Astrocyte (in vitro differentiated cells and primary cell): ENCODE results near the gene CLMN. TPM values are rescaled to one million over a fixed set of nuclear protein-coding genes. Genes with fewer than 3 reads are reported as not detected.

Experiments
- DNase-seq: peaks from one replicate; pipeline ENCODE4 v3.0.0-alpha.2; 2010; ENCODE audit warnings: low read depth
- FAIRE-seq: peaks from 2 replicates; lab custom pipeline; 2011; peaks lifted over from hg19 to GRCh38; lab: Jason Lieb, UNC
- H2AFZ ChIP-seq: 2 replicates; pipeline ENCODE4 v1.6.0; 2012; ENCODE audit warnings: low read depth, low read length, inconsistent platforms
- H3K27ac ChIP-seq: 2 replicates; pipeline ENCODE4 v1.5.1; 2011; ENCODE audit warnings: low read depth, low read length, inconsistent platforms
- H3K27me3 ChIP-seq: 2 replicates; pipeline ENCODE4 v1.6.0; 2011; ENCODE audit warnings: low read length, inconsistent platforms; ENCODE audit not compliant: insufficient read depth
- H3K36me3 ChIP-seq: 2 replicates; pipeline ENCODE4 v1.5.1; 2011; ENCODE audit warnings: low read length, inconsistent platforms; ENCODE audit not compliant: insufficient read depth
- H3K4me1 ChIP-seq: 2 replicates; pipeline ENCODE4 v1.5.1; 2011; ENCODE audit warnings: low read length, inconsistent platforms; ENCODE audit not compliant: insufficient read depth
- H3K4me2 ChIP-seq: 2 replicates; pipeline ENCODE4 v1.6.0; 2012; ENCODE audit warnings: low read length, inconsistent platforms
- H3K4me3 ChIP-seq: 2 replicates; pipeline ENCODE4 v1.5.1; 2011; ENCODE audit warnings: low read depth, mild to moderate bottlenecking, low read length, inconsistent platforms; ENCODE audit not compliant: insufficient read depth
- H3K79me2 ChIP-seq: 2 replicates; pipeline ENCODE4 v1.6.0; 2012; ENCODE audit warnings: mild to moderate bottlenecking, low read length, inconsistent platforms; ENCODE audit not compliant: insufficient read depth
- H3K9ac ChIP-seq: 2 replicates; pipeline ENCODE4 v1.6.0; 2012; ENCODE audit warnings: mild to moderate bottlenecking, low read length, inconsistent platforms
- H3K9me3 ChIP-seq: 2 replicates; pipeline ENCODE4 v1.5.1; 2012; ENCODE audit warnings: low read depth, mild to moderate bottlenecking, low read length, inconsistent platforms; ENCODE audit not compliant: insufficient read depth
- H4K20me1 ChIP-seq: 2 replicates; pipeline ENCODE4 v1.6.0; 2012; ENCODE audit warnings: low read length, inconsistent platforms; ENCODE audit not compliant: insufficient read depth
- H3K27ac Mint-ChIP-seq: one replicate; pipeline ENCODE4 v1.8.0; 2021; ENCODE audit warnings: mild to moderate bottlenecking, mixed read lengths; ENCODE audit not compliant: unreplicated experiment
- H3K27me3 Mint-ChIP-seq: one replicate; pipeline ENCODE4 v1.8.0; 2021; ENCODE audit warnings: low read depth, mixed read lengths; ENCODE audit not compliant: unreplicated experiment
- H3K36me3 Mint-ChIP-seq: one replicate; pipeline ENCODE4 v1.8.0; 2021; ENCODE audit warnings: low read depth, mixed read lengths; ENCODE audit not compliant: unreplicated experiment
- H3K4me1 Mint-ChIP-seq: one replicate; pipeline ENCODE4 v1.8.0; 2021; ENCODE audit warnings: low read depth, mixed read lengths; ENCODE audit not compliant: unreplicated experiment
- H3K4me3 Mint-ChIP-seq: one replicate; pipeline ENCODE4 v1.8.0; 2021; ENCODE audit warnings: mild to moderate bottlenecking, moderate library complexity, mixed read lengths; ENCODE audit not compliant: unreplicated experiment
- H3K9me3 Mint-ChIP-seq: one replicate; pipeline ENCODE4 v1.8.0; 2021; ENCODE audit warnings: mild to moderate bottlenecking, mixed read lengths; ENCODE audit not compliant: unreplicated experiment
- EZH2 ChIP-seq: IDR thresholded peaks from 2 replicates; pipeline ENCODE4 v1.6.1; 2012; ENCODE audit warnings: mild to moderate bottlenecking, low read length, inconsistent platforms; ENCODE audit not compliant: insufficient read depth
- total RNA-seq: library from RNA; stranded (reverse); gene quantifications from 2 replicates; pipeline ENCODE4 v1.2.1, GENCODE V29; 2021
- TF ChIP-seq, protein P1 (sequence below): IDR thresholded peaks from 2 replicates; pipeline ENCODE4 v1.5.1; 2011; ENCODE audit warnings: low read depth, mild to moderate bottlenecking, inconsistent platforms, low read length, moderate library complexity; ENCODE audit not compliant: insufficient read depth

The CLMN gene
- total RNA-seq, 1 donor from 2014 or later = 14.0 TPM

DNA sequence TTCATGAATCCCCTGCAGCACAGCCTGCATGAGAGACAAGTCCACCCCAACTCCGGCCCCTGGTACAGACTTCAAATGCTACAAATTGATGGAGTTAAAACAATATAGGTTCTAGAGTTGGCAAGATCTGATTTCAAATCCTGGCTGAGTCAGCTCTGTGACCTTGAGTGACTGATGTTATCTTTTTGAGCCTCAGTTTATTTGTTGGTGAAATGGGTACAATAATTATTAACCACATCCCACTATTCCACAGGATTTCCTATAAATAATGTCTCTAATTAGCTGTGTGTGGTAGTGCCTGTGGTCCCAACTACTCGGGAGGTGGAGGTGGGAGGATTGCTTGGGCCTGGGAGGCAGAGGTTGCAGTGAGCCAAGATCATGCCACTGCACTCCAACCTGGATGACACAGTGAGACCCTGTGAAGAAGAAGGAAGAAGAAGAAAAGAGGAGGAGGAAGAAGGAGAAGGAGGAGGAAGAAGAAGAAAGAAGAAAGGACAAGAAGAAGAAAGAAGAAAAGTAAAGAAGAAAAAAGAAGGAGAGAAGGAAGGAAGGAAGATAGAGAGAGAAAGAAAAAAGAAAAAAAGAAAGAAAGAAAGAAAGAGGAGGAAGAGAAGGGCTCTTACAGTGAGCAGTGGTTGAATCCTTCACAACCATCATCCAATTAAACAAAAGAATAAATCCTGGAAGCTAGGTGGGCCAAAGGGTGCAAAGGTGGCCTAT lies 122.7 kb downstream of the CLMN start:
- DNase-seq = no peak
- Histone ChIP-seq H3K27ac (no peak overlapping the region), H3K36me3 (no peaks in the 10 kb centered on the region), H3K4me1 (no peaks in the 10 kb centered on the region), H2AFZ (no peak overlapping the region), H4K20me1 (no peaks in the 10 kb centered on the region), H3K9ac (no peak overlapping the region), H3K4me3 (no peak overlapping the region), H3K27me3 (no peaks in the 10 kb centered on the region), H3K4me2 (no peak overlapping the region), H3K79me2 (no peaks in the 10 kb centered on the region), H3K9me3 (no peaks in the 10 kb centered on the region)
- no peak for TF ChIP-seq EZH2
- TF ChIP-seq, protein P1, sequence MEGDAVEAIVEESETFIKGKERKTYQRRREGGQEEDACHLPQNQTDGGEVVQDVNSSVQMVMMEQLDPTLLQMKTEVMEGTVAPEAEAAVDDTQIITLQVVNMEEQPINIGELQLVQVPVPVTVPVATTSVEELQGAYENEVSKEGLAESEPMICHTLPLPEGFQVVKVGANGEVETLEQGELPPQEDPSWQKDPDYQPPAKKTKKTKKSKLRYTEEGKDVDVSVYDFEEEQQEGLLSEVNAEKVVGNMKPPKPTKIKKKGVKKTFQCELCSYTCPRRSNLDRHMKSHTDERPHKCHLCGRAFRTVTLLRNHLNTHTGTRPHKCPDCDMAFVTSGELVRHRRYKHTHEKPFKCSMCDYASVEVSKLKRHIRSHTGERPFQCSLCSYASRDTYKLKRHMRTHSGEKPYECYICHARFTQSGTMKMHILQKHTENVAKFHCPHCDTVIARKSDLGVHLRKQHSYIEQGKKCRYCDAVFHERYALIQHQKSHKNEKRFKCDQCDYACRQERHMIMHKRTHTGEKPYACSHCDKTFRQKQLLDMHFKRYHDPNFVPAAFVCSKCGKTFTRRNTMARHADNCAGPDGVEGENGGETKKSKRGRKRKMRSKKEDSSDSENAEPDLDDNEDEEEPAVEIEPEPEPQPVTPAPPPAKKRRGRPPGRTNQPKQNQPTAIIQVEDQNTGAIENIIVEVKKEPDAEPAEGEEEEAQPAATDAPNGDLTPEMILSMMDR = no peak
- Mint-ChIP-seq H3K27ac (no peak overlapping the region), H3K4me1 (peaks cover 5% of the 10 kb centered on the region), H3K9me3 (peaks cover 5% of the 10 kb centered on the region), H3K36me3 (no peaks in the 10 kb centered on the region), H3K4me3 (no peak overlapping the region), H3K27me3 (peaks cover 2% of the 10 kb centered on the region)
- no peak for FAIRE-seq

DNA sequence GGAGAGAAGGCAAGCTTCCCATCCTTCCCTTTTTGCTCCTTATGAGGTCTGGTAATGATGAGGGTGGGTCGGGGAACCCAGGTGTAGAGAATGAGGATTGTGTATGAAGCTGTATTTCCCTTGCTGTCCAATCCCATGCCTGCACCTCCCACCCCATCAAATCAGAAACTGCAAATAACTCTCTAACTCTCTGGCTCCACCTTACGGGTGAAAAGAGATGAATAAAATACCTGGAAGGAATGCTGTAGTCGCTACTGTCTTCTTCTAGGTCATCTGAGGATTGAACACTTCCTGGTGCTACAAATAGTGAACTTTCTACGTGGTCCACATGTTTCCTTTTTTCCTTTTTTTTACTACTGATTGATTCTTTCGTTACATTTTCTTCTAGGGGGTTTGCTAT lies 123.4 kb downstream of the CLMN start:
- H3K4me1 Mint-ChIP-seq = peaks cover 5% of the 10 kb centered on the region
- H2AFZ ChIP-seq = no peak overlapping the region
- no peak for TF ChIP-seq EZH2
- TF ChIP-seq, protein P1 = no peak
- H3K27me3 ChIP-seq = no peaks in the 10 kb centered on the region
- FAIRE-seq = no peak
- no peak overlapping the region for H3K27ac Mint-ChIP-seq
- H3K4me2 ChIP-seq = no peak overlapping the region
- no peak overlapping the region for H3K9ac ChIP-seq
- peaks cover 2% of the 10 kb centered on the region for H3K27me3 Mint-ChIP-seq
- H3K4me3 ChIP-seq = no peak overlapping the region
- no peaks in the 10 kb centered on the region for H3K79me2 ChIP-seq
- H3K4me3 Mint-ChIP-seq = no peak overlapping the region
- no peaks in the 10 kb centered on the region for H3K36me3 ChIP-seq
- H3K9me3 ChIP-seq = no peaks in the 10 kb centered on the region
- H3K4me1 ChIP-seq = no peaks in the 10 kb centered on the region
- H3K36me3 Mint-ChIP-seq = no peaks in the 10 kb centered on the region
- no peak for DNase-seq
- no peak overlapping the region for H3K27ac ChIP-seq
- H4K20me1 ChIP-seq = no peaks in the 10 kb centered on the region
- peaks cover 2% of the 10 kb centered on the region for H3K9me3 Mint-ChIP-seq

DNA sequence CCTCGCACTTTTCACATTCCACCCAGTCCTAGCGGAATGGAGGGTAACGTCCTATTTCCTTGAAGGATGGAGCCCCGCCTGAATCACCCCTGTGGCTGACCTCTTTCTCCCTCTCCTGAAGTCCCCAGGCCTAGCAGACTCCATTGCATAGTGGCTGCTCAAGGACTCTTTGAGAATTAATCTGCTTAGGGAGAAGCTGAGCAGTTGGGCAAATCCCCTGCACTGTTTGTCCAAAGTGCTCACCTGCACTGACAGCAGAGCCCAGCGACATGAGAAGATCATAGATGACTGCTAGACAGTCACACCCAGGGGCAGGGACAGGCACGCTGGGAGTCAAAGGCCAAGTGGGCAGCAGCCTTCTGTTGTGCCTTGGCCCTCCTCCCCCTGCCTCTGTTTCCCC lies 124.7 kb downstream of the CLMN start:
- Histone ChIP-seq H3K4me3 (no peak overlapping the region), H3K9me3 (no peaks in the 10 kb centered on the region), H4K20me1 (no peaks in the 10 kb centered on the region), H2AFZ (no peak overlapping the region), H3K4me1 (no peaks in the 10 kb centered on the region), H3K9ac (no peak overlapping the region), H3K27me3 (no peaks in the 10 kb centered on the region), H3K4me2 (no peak overlapping the region), H3K27ac (no peak overlapping the region), H3K79me2 (no peaks in the 10 kb centered on the region), H3K36me3 (no peaks in the 10 kb centered on the region)
- Mint-ChIP-seq H3K4me3 (no peak overlapping the region), H3K9me3 (peaks cover 7% of the 10 kb centered on the region), H3K36me3 (no peaks in the 10 kb centered on the region), H3K27me3 (peaks cover 2% of the 10 kb centered on the region), H3K4me1 (peaks cover 8% of the 10 kb centered on the region), H3K27ac (no peak overlapping the region)
- no peak for FAIRE-seq
- no peak for TF ChIP-seq EZH2
- TF ChIP-seq, protein P1 = no peak
- DNase-seq = no peak
